AG10803 (cell line): ENCODE results near the gene EOGT.

Experiments used
- DNase-seq: peaks from one replicate; pipeline ENCODE4 v3.0.0; 2010; ENCODE audit warnings: low read depth
- H3K4me3 ChIP-seq: 2 replicates; pipeline ENCODE4 v1.5.1; 2011; ENCODE audit warnings: mild to moderate bottlenecking, low read length, control low read depth
- TF ChIP-seq, protein P1 (sequence below): conservative IDR thresholded peaks from 2 replicates; pipeline ENCODE4 v1.5.1; 2011; ENCODE audit warnings: mild to moderate bottlenecking, low read length, control low read depth, inconsistent platforms

The EOGT gene

GRCh38 chr3:69020424-69020823 is 6.9 kb upstream of the EOGT start:
- TF ChIP-seq, protein P1, sequence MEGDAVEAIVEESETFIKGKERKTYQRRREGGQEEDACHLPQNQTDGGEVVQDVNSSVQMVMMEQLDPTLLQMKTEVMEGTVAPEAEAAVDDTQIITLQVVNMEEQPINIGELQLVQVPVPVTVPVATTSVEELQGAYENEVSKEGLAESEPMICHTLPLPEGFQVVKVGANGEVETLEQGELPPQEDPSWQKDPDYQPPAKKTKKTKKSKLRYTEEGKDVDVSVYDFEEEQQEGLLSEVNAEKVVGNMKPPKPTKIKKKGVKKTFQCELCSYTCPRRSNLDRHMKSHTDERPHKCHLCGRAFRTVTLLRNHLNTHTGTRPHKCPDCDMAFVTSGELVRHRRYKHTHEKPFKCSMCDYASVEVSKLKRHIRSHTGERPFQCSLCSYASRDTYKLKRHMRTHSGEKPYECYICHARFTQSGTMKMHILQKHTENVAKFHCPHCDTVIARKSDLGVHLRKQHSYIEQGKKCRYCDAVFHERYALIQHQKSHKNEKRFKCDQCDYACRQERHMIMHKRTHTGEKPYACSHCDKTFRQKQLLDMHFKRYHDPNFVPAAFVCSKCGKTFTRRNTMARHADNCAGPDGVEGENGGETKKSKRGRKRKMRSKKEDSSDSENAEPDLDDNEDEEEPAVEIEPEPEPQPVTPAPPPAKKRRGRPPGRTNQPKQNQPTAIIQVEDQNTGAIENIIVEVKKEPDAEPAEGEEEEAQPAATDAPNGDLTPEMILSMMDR: peak; percentile 40
- DNase-seq: no peak
- H3K4me3 ChIP-seq: no peak overlapping the region

- DNase-seq: no peak
- TF ChIP-seq, protein P1: no peak
- H3K4me3 ChIP-seq: no peak overlapping the region
Measured at GRCh38 chr3:69016901-69017300, 3.4 kb upstream of the EOGT start.

DNA sequence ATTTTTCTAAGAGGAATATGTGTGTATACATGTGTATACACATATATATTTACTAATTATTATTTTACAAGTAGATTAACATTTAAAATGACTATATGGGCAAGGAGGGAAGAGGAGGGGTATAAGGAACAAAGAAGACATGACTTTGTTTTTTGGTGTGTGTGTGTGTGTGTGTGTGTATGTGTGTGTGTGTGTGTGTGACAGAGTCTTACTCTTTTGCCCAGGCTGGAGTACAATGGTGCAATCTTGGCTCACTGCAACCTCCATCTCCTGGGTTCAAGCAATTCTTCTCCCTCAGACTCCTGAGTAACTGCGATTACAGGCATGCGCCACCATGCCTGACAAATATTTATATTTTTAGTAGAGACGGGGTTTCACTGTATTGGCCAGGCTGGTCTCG is 2.6 kb upstream of the EOGT start:
- DNase-seq: no peak
- TF ChIP-seq, protein P1: no peak

GRCh38 chr3:69014022-69014580 is 617 bp upstream of the EOGT start:
- no peak for DNase-seq
- TF ChIP-seq, protein P1: no peak
- H3K4me3 ChIP-seq: peak overlapping the region; percentile 78

More for the DNA sequence above, 2.6 kb upstream of the EOGT start:
- no peak overlapping the region for H3K4me3 ChIP-seq

DNA sequence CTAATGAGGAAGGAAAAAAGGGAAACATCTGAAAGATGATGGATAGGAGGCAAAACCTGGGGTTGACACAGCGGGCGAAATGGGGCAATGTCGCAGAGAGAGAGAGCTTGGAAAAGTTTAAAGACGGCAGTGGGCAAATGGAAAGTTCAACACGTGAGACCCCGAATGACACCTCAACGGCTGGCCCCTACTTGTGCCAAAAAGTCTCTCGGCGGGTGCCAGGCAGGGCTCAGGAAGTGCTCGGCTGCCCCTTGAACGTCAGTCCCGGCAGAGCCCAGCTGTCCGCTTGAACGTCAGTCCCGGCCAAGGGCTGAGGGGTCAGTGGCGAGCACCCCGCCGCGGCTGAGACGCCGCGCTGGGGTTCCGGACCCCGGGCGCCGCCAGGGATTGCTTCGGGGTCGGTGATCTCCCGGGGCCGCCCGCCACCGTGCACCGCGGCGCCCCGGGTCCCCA is 658 bp downstream of the EOGT start:
- peak overlapping the region; percentile 78 for H3K4me3 ChIP-seq
- TF ChIP-seq, protein P1: peak; percentile 19
- DNase-seq: peak; percentile 58

DNA sequence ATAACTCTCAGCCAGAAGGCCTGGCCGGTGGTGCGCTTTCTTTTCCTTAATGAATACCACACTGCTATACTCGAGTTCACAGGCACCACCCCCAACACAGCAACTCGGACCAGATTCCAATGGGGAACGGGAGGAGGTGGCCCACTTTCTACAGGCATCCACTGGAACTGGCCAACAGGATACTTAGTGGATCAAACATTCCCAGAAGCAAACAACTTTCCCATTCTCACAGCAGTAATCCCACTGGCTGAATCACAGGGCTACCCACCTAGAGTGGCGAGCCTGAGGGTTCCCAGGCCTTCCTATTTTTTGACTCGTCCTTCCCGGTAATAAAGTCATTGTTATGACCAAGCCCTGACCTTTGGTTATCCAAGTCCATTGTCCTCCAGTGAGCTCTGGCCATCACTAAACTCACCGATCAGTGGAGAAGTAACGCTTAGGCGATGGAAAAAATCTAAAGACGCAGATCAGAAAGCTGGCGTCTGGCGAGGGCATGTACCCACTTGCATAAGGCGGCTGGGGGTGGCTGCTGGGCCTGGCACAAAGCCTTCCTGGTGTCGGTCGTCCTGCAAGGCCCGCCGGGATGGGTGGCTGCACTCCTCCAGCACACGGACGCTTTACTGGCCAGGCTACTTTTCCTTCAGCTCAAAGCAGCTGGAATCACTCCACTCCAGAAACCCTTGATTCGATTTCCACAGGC is 1.2 kb downstream of the EOGT start:
- H3K4me3 ChIP-seq: peak overlapping the region; percentile 78
- TF ChIP-seq, protein P1: no peak
- DNase-seq: peak; percentile 87
